WTC11 (cell line): ENCODE results near the gene SLC39A7. TPM values are rescaled to one million over a fixed set of nuclear protein-coding genes. Genes with fewer than 3 reads are reported as not detected.

Experiments used
- AFF4 ChIP-seq: sonication (generic); formaldehyde crosslinking; IDR thresholded peaks from 2 replicates; pipeline ENCODE4 v1.8.1; 2023; ENCODE audit warnings: mild to moderate bottlenecking, missing genetic modification reagents, borderline replicate concordance
- ATF1 ChIP-seq: sonication (generic); formaldehyde crosslinking; IDR thresholded peaks from 2 replicates; pipeline ENCODE4 v1.8.1; 2023; ENCODE audit warnings: mild to moderate bottlenecking, moderate library complexity, missing genetic modification reagents
- CBFB ChIP-seq: sonication (generic); formaldehyde crosslinking; IDR thresholded peaks from 2 replicates; pipeline ENCODE4 v1.8.1; 2022; ENCODE audit warnings: mild to moderate bottlenecking, low read depth, missing genetic modification reagents
- CDX4 ChIP-seq: fragments of 250-450 bp; sonication (Bioruptor Pico); IDR thresholded peaks from 2 replicates; pipeline ENCODE4 v1.9.0; 2021; ENCODE audit warnings: moderate library complexity, mild to moderate bottlenecking, inconsistent platforms, borderline replicate concordance
- E2F5 ChIP-seq: sonication (generic); formaldehyde crosslinking; IDR thresholded peaks from 2 replicates; pipeline ENCODE4 v1.8.1; 2022; ENCODE audit warnings: mild to moderate bottlenecking, moderate library complexity, missing genetic modification reagents
- ETV6 ChIP-seq: sonication (generic); formaldehyde crosslinking; IDR thresholded peaks from 2 replicates; pipeline ENCODE4 v1.8.1; 2022; ENCODE audit warnings: mild to moderate bottlenecking, missing genetic modification reagents
- FOXK1 ChIP-seq: sonication (generic); formaldehyde crosslinking; IDR thresholded peaks from 2 replicates; pipeline ENCODE4 v1.8.0; 2022; ENCODE audit warnings: mild to moderate bottlenecking, moderate library complexity, missing genetic modification reagents
- FOXP1 ChIP-seq: sonication (generic); formaldehyde crosslinking; IDR thresholded peaks from 2 replicates; pipeline ENCODE4 v1.8.0; 2022; ENCODE audit warnings: missing genetic modification reagents, mild to moderate bottlenecking, moderate library complexity, borderline replicate concordance
- GRHL2 ChIP-seq: fragments of 250-450 bp; sonication (Bioruptor Pico); IDR thresholded peaks from 2 replicates; pipeline ENCODE4 v1.8.0; 2022; ENCODE audit warnings: mild to moderate bottlenecking, moderate library complexity; ENCODE audit not compliant: insufficient replicate concordance, severe bottlenecking
- GTF2I ChIP-seq: fragments of 250-450 bp; sonication (Bioruptor Pico); conservative IDR thresholded peaks from 2 replicates; pipeline ENCODE4 v1.4.0; 2021; ENCODE audit warnings: mild to moderate bottlenecking
- KAT7 ChIP-seq: sonication (generic); formaldehyde crosslinking; IDR thresholded peaks from 2 replicates; pipeline ENCODE4 v1.8.1; 2023; ENCODE audit warnings: missing genetic modification reagents, mild to moderate bottlenecking, borderline replicate concordance
- MXD4 ChIP-seq: fragments of 250-450 bp; sonication (Bioruptor Pico); IDR thresholded peaks from 2 replicates; pipeline ENCODE4 v1.8.0; 2021; ENCODE audit warnings: mild to moderate bottlenecking, moderate library complexity, borderline replicate concordance
- NFE2L1 ChIP-seq: sonication (generic); formaldehyde crosslinking; IDR thresholded peaks from 2 replicates; pipeline ENCODE4 v1.8.1; 2023; ENCODE audit warnings: missing genetic modification reagents
- OVOL2 ChIP-seq: fragments of 250-450 bp; sonication (Bioruptor Pico); IDR thresholded peaks from 2 replicates; pipeline ENCODE4 v1.9.0; 2021; ENCODE audit warnings: mild to moderate bottlenecking, borderline replicate concordance
- SOX15 ChIP-seq: fragments of 250-450 bp; sonication (Bioruptor Pico); IDR thresholded peaks from 2 replicates; pipeline ENCODE4 v1.9.0; 2021; ENCODE audit warnings: mild to moderate bottlenecking
- ZNF121 ChIP-seq: sonication (generic); formaldehyde crosslinking; IDR thresholded peaks from 2 replicates; pipeline ENCODE4 v1.8.0; 2023; ENCODE audit warnings: missing genetic modification reagents
- ZNF425 ChIP-seq: fragments of 250-450 bp; sonication (Bioruptor Pico); conservative IDR thresholded peaks from 2 replicates; pipeline ENCODE4 v1.9.0; 2021; ENCODE audit warnings: mild to moderate bottlenecking
- ZSCAN18 ChIP-seq: fragments of 250-450 bp; sonication (Bioruptor Pico); IDR thresholded peaks from 2 replicates; pipeline ENCODE4 v2.1.2; 2022; ENCODE audit warnings: mild to moderate bottlenecking, moderate library complexity
- total RNA-seq: library from RNA; stranded (reverse); gene quantifications from 3 replicates; pipeline ENCODE4 v1.2.3, GENCODE V29; 2021
- TF ChIP-seq, protein P1 (sequence below): sonication (generic); formaldehyde crosslinking; IDR thresholded peaks from 2 replicates; pipeline ENCODE4 v1.8.0; 2023; ENCODE audit warnings: missing genetic modification reagents
- TF ChIP-seq, protein P2 (sequence below): sonication (generic); formaldehyde crosslinking; conservative IDR thresholded peaks from 2 replicates; pipeline ENCODE4 v1.8.1; 2022; ENCODE audit warnings: mild to moderate bottlenecking, missing genetic modification reagents
- TF ChIP-seq, protein P3 (sequence below): sonication (generic); formaldehyde crosslinking; IDR thresholded peaks from 2 replicates; pipeline ENCODE4 v1.8.0; 2022; ENCODE audit warnings: mild to moderate bottlenecking, missing genetic modification reagents
- TF ChIP-seq, protein P4 (sequence below): sonication (generic); formaldehyde crosslinking; IDR thresholded peaks from 2 replicates; pipeline ENCODE4 v1.8.0; 2022; ENCODE audit warnings: missing genetic modification reagents

SLC39A7 gene
- total RNA-seq, 1 experiment from 2014 or later: 163 TPM

- no peak for TF ChIP-seq OVOL2 (CRISPR knock-in tag)
- no peak; the same call in 1 of the 2 replicates for TF ChIP-seq NFE2L1 (CRISPR knock-in tag)
- no peak for TF ChIP-seq ATF1 (CRISPR knock-in tag)
- TF ChIP-seq FOXP1: peak; percentile 67
- TF ChIP-seq ZNF121 (CRISPR knock-in tag): no peak
- TF ChIP-seq, protein P1, sequence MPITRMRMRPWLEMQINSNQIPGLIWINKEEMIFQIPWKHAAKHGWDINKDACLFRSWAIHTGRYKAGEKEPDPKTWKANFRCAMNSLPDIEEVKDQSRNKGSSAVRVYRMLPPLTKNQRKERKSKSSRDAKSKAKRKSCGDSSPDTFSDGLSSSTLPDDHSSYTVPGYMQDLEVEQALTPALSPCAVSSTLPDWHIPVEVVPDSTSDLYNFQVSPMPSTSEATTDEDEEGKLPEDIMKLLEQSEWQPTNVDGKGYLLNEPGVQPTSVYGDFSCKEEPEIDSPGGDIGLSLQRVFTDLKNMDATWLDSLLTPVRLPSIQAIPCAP (CRISPR knock-in tag): 0 out of 2 replicates have a peak, but pooled peaks have one; percentile 42
- no peak for TF ChIP-seq AFF4 (CRISPR knock-in tag)
- TF ChIP-seq MXD4 (CRISPR knock-in tag): no peak
- TF ChIP-seq GRHL2 (CRISPR knock-in tag): no peak
- no peak for TF ChIP-seq SOX15 (CRISPR knock-in tag)
- no peak for TF ChIP-seq CBFB (CRISPR knock-in tag)
- TF ChIP-seq, protein P2, sequence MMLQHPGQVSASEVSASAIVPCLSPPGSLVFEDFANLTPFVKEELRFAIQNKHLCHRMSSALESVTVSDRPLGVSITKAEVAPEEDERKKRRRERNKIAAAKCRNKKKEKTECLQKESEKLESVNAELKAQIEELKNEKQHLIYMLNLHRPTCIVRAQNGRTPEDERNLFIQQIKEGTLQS: no peak
- TF ChIP-seq FOXK1 (CRISPR knock-in tag): no peak
- TF ChIP-seq CDX4: no peak
- TF ChIP-seq, protein P3, sequence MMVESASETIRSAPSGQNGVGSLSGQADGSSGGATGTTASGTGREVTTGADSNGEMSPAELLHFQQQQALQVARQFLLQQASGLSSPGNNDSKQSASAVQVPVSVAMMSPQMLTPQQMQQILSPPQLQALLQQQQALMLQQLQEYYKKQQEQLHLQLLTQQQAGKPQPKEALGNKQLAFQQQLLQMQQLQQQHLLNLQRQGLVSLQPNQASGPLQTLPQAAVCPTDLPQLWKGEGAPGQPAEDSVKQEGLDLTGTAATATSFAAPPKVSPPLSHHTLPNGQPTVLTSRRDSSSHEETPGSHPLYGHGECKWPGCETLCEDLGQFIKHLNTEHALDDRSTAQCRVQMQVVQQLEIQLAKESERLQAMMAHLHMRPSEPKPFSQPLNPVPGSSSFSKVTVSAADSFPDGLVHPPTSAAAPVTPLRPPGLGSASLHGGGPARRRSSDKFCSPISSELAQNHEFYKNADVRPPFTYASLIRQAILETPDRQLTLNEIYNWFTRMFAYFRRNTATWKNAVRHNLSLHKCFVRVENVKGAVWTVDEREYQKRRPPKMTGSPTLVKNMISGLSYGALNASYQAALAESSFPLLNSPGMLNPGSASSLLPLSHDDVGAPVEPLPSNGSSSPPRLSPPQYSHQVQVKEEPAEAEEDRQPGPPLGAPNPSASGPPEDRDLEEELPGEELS (CRISPR knock-in tag): 0 out of 2 replicates have a peak, but pooled peaks have one; percentile 20
- TF ChIP-seq ETV6 (CRISPR knock-in tag): no peak
- TF ChIP-seq KAT7 (CRISPR knock-in tag): 0 out of 2 replicates have a peak, but pooled peaks have one; percentile 80
- no peak for TF ChIP-seq ZSCAN18 (CRISPR knock-in tag)
- no peak for TF ChIP-seq GTF2I (CRISPR knock-in tag)
- no peak for TF ChIP-seq E2F5
- TF ChIP-seq ZNF425 (CRISPR knock-in tag): no peak
- TF ChIP-seq, protein P4, sequence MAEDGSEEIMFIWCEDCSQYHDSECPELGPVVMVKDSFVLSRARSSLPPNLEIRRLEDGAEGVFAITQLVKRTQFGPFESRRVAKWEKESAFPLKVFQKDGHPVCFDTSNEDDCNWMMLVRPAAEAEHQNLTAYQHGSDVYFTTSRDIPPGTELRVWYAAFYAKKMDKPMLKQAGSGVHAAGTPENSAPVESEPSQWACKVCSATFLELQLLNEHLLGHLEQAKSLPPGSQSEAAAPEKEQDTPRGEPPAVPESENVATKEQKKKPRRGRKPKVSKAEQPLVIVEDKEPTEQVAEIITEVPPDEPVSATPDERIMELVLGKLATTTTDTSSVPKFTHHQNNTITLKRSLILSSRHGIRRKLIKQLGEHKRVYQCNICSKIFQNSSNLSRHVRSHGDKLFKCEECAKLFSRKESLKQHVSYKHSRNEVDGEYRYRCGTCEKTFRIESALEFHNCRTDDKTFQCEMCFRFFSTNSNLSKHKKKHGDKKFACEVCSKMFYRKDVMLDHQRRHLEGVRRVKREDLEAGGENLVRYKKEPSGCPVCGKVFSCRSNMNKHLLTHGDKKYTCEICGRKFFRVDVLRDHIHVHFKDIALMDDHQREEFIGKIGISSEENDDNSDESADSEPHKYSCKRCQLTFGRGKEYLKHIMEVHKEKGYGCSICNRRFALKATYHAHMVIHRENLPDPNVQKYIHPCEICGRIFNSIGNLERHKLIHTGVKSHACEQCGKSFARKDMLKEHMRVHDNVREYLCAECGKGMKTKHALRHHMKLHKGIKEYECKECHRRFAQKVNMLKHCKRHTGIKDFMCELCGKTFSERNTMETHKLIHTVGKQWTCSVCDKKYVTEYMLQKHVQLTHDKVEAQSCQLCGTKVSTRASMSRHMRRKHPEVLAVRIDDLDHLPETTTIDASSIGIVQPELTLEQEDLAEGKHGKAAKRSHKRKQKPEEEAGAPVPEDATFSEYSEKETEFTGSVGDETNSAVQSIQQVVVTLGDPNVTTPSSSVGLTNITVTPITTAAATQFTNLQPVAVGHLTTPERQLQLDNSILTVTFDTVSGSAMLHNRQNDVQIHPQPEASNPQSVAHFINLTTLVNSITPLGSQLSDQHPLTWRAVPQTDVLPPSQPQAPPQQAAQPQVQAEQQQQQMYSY: no peak
These were observed 12.7 kb downstream of the SLC39A7 start (continued) for GRCh38 chr6:33213166-33213988.
